ENCODE results near the gene FSIP1.

GRCh38 chr15:39710681-39711080 lies 72.0 kb downstream of the FSIP1 start:
- TF ChIP-seq CTCF (IDR thresholded peaks at IDR 0.05) (no peak), POLR2A (IDR thresholded peaks at IDR 0.05) (no peak)
